IPS-NIHi7 (cell line): Measurements from ENCODE around the gene LRRC74B.

Experiments
- DNase-seq: peaks from one replicate; pipeline ENCODE4 v3.0.0; 2012; ENCODE audit warnings: mixed read lengths; ENCODE audit errors: extremely low spot score

LRRC74B gene

GRCh38 chr22:21013657-21014201, 32.0 kb upstream of the LRRC74B start:
- DNase-seq: no peak

DNA sequence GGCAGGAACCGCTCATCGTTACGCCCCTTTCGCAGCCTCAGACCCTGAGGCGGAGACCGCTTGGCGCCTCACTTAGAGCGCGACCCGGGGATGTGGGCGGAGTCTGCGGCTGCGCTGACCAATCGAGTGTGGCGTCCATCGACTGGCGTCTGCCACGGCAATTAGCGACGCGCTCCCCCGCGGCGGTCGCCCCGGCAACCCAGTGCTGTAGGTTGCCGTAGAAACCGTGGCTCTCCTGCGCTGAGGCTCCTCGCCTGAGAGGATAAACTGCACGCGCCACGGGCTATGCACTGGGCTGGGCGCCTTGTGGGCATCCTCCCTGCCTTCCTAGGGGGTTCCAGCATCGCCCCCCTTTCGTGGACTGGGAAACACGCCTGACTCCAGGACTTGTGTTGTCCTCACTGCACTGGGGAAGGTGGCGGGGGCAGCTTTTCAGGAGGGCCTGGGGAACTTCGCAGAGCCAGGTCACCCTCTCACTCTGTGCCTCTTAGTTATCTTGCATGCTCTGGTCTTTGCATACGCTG, 31.5 kb upstream of the LRRC74B start:
- DNase-seq: peak; percentile 98

GRCh38 chr22:21014726-21015465, 30.9 kb upstream of the LRRC74B start, which contains the start of gene P2RX6:
Gene P2RX6, plus strand, starts transcription at chr22:21015165. Its CDS starts 10 bp downstream, at chr22:21015175.
- DNase-seq: peak; percentile 53

- DNase-seq: no peak
Measured at GRCh38 chr22:21015466-21016006, 30.2 kb upstream of the LRRC74B start.

- DNase-seq: no peak
Measured at GRCh38 chr22:21016644-21017420, 28.9 kb upstream of the LRRC74B start.

DNA sequence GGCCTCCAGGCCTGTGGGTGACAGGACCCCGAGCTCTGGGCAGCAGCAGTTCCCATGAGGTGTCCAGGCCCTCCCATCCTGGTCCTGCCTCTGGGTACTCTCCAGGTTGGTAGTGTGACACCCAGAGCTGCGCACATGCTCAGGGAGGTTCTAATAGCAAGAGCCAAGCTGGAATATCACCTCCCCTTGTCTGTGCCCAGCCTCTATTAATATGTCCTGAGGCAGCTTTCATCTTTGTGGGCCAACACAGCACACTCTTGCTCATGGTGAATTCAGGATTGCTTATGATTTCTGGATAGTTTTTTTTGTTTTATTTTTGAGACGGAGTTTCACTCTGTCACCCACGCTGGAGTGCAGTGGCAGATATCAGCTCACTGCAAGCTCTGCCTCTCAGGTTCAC, 27.4 kb upstream of the LRRC74B start:
- DNase-seq: no peak

DNA sequence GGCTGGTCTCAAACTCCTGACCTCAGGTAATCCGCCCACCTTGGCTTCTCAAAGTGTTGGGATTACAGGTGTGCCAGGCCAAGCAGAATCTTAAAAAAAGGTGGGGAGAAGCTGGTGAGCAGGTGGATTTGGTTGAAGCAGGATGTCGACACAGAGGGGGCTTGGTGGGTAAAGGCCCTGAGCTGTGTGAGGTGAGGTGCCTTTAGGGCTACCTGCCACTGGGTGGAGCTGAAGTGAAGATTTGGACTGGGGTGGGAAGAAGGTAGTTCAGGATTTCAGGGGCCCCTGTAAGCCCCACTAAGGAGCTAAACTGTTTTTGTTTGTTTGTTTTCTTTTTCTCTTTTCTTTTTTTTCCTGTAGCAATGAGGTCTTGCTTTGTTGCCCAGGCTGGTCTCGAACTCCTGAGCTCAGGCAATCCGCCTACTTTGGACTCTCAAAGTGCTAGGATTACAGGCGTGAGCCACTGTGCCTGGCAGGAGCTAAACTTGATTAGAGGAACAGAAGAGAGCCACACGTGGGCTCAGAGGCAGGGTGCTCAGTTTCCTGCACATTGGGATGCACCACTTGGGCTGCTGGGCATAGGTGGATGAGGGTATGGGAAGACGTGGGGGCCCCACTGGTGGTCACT, 24.8 kb upstream of the LRRC74B start:
- peak; percentile 84 for DNase-seq

DNA sequence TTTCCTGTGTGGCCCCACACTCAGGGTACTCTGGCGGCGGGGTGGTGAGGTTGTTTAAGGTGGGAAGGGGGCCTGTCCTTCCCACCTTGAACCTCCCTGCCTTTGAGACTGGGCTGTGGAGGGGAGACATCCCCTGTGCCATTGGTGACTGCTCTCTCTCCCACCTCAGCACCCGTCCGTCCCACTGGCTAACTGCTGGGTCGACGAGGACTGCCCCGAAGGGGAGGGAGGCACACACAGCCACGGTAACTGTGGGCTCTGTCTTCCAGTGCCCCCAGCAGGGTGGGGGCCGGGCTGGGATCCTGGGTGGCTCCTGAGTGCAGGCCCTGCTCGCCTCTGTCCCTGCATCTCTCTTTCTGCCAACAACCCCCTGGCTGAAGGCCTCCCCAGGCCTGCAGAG, 23.2 kb upstream of the LRRC74B start:
- no peak for DNase-seq

DNA sequence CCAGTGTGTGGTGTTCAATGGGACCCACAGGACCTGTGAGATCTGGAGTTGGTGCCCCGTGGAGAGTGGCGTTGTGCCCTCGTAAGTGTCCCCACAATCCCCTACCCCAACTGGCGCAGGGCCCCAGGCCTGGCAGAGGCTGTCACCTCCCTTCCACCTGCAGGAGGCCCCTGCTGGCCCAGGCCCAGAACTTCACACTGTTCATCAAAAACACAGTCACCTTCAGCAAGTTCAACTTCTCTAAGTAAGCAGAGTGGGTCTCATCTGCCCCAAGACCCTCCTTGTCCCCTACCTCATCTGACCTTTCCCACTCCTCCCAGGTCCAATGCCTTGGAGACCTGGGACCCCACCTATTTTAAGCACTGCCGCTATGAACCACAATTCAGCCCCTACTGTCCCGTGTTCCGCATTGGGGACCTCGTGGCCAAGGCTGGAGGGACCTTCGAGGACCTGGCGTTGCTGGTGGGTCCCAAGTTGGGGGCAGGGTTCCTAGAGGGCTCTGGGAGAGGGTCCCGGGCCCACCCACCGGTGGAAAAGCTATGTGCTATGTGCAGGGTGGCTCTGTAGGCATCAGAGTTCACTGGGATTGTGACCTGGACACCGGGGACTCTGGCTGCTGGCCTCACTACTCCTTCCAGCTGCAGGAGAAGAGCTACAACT, 22.7 kb upstream of the LRRC74B start:
- no peak for DNase-seq

DNA sequence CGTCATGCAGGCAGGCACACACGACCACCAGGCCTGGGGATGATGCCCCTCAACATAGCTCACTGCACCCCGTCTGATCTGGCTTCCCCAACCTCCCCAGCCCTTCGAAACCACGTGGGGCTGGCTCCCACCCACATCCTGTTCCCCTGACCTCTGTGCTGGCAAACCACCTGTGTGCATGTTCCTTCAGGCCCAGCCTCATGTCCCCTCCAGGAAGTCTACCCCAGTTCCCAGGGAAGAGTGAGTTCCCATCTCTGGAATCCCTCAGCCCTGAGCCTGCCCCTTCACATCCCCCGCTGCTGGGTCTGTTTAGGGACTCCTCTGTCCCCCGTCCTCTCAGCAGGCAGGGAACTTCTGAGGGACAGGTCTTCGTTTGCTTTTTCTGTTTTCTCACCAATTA, 20.5 kb upstream of the LRRC74B start:
- DNase-seq: no peak

- no peak for DNase-seq
Measured at GRCh38 chr22:21025763-21026755, 19.7 kb upstream of the LRRC74B start.

DNA sequence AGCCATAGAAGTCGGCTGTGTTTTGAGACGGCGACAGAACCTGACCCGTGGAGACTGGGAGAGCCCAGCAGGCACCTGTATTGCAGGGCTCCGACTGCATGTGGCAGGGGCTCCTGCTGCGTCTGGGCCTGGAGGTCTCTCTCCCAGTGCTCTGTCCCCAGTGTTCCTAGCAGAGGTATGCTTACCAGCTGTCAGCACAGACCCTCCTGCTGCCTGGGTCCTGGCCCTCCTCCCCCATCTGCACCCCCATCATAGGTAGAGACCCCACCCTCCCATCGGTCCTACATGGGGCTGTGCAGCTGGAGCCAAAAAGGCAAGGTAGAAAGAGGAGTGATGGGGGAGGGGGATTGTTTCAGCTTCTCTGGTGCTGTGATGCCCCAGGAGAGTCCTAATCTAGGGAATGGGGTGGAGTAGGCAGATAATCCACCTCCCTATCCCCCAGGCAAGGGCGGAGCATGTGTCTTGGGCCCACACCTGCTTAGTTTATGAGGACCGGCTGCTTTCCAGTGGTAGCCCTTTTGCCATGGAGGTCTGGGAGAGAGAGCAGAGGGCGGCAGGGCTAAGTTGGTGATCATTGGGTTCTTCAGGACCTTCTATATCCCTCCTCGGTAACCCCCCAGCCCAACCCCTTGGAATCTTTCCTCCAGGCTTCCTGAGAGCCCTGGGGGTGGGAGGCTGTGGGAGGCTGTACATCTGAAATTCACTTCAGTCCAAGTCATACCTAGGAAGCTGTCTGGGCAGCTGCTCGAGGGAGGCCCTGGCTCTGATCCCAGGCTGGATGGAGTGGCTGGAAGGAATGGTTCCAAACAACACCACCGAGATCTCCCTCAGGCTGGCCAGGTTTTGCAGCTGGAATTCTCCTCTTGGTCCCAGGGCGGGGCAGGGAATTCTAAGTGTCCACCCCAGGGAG, 18.7 kb upstream of the LRRC74B start:
- no peak for DNase-seq

GRCh38 chr22:21028277-21029251, 17.2 kb upstream of the LRRC74B start:
- DNase-seq: no peak

- no peak for DNase-seq
Measured at GRCh38 chr22:21029486-21030025, 16.2 kb upstream of the LRRC74B start.

GRCh38 chr22:21030032-21030431, 15.7 kb upstream of the LRRC74B start:
- no peak for DNase-seq

GRCh38 chr22:21030621-21031544, 14.9 kb upstream of the LRRC74B start:
- DNase-seq: no peak
